SH-SY5Y (cell line): Measurements from ENCODE around the gene SIDT1.

Experiments
- GATA2 ChIP-seq: IDR thresholded peaks from 2 replicates; pipeline ENCODE4 v1.6.1; 2011; ENCODE audit warnings: mild to moderate bottlenecking, low read depth, low read length
- GATA3 ChIP-seq: IDR thresholded peaks from 2 replicates; pipeline ENCODE4 v1.6.1; 2011; ENCODE audit warnings: low read depth, mild to moderate bottlenecking, low read length, moderate library complexity

Gene SIDT1

GRCh38 chr3:113600418-113601182 is 68.2 kb downstream of the SIDT1 start:
- no peak for TF ChIP-seq GATA3
- TF ChIP-seq GATA2, result no peak

GRCh38 chr3:113601240-113601639 is 68.9 kb downstream of the SIDT1 start:
- no peak for TF ChIP-seq GATA2
- no peak for TF ChIP-seq GATA3

GRCh38 chr3:113602256-113602655 is 69.9 kb downstream of the SIDT1 start:
- no peak for TF ChIP-seq GATA2
- TF ChIP-seq GATA3, result no peak

GRCh38 chr3:113602836-113603235 is 70.5 kb downstream of the SIDT1 start:
- TF ChIP-seq GATA2 (no peak), GATA3 (no peak)

- TF ChIP-seq GATA2, result no peak
- TF ChIP-seq GATA3, result no peak
Measured at GRCh38 chr3:113606539-113607218, 74.3 kb downstream of the SIDT1 start.

- no peak for TF ChIP-seq GATA3
- TF ChIP-seq GATA2, result no peak
Measured at GRCh38 chr3:113607219-113607596, 74.9 kb downstream of the SIDT1 start.

- TF ChIP-seq GATA2 (no peak), GATA3 (no peak)
Measured at GRCh38 chr3:113614402-113614801, 82.0 kb downstream of the SIDT1 start.

- TF ChIP-seq GATA3 (no peak), GATA2 (no peak)
Measured at GRCh38 chr3:113615976-113616375, 83.6 kb downstream of the SIDT1 start.

GRCh38 chr3:113617726-113618125 is 85.4 kb downstream of the SIDT1 start:
- TF ChIP-seq GATA3 (no peak), GATA2 (no peak)

- no peak for TF ChIP-seq GATA3
- TF ChIP-seq GATA2, result no peak
Measured at GRCh38 chr3:113620091-113620490, 87.7 kb downstream of the SIDT1 start.

GRCh38 chr3:113623324-113623723 is 91.0 kb downstream of the SIDT1 start:
- no peak for TF ChIP-seq GATA3
- no peak for TF ChIP-seq GATA2

- TF ChIP-seq GATA3 (no peak), GATA2 (no peak)
Measured at GRCh38 chr3:113623811-113624210, 91.5 kb downstream of the SIDT1 start.

GRCh38 chr3:113625834-113626233 is 93.5 kb downstream of the SIDT1 start:
- no peak for TF ChIP-seq GATA3
- no peak for TF ChIP-seq GATA2

- no peak for TF ChIP-seq GATA3
- TF ChIP-seq GATA2, result no peak
Measured at GRCh38 chr3:113626503-113627371, 94.4 kb downstream of the SIDT1 start.

- no peak for TF ChIP-seq GATA2
- no peak for TF ChIP-seq GATA3
Measured at GRCh38 chr3:113628316-113628715, 96.0 kb downstream of the SIDT1 start.
